Measurements from ENCODE around the gene PSEN1. TPM values are rescaled to one million over a fixed set of nuclear protein-coding genes. Genes with fewer than 3 reads are reported as not detected.
A peak's percentile ranks its signal among the peaks of the same experiment; 100 is the strongest.

Gene PSEN1
- total RNA-seq, 1 experiment from 2014 or later: 49.9 TPM

GRCh38 chr14:73244541-73245290 is 108.4 kb downstream of the PSEN1 start:
- Histone ChIP-seq H3K18ac (ENCODE audit: insufficient read length, low read depth, low read length) (no peak overlapping the region), H3T11ph (ENCODE audit: low read length) (no peak overlapping the region), H3K9ac (ENCODE audit: extremely low read depth, insufficient read length, low read length) (no peak overlapping the region), H2BK15ac (ENCODE audit: low read depth, low read length) (no peak overlapping the region), H4K5ac (ENCODE audit: insufficient read length, low read depth, low read length) (no peak overlapping the region), H3K79me1 (ENCODE audit: insufficient read depth, low read depth, low read length, poor library complexity, severe bottlenecking) (no peaks in the 10 kb centered on the region), H3K27me3 (ENCODE audit: insufficient read depth, low read length) (peaks cover 3% of the 10 kb centered on the region; the same call in 1 of the 2 replicates), H3K23ac (ENCODE audit: insufficient read length, low read depth, low read length) (no peak overlapping the region), H2BK5ac (ENCODE audit: insufficient read length, low read length) (no peak overlapping the region), H3K4me2 (ENCODE audit: insufficient read depth, insufficient read length, low read length) (peak overlapping the region; percentile 9), H2BK120ac (ENCODE audit: low read depth, low read length, poor library complexity, severe bottlenecking) (no peak overlapping the region), H4K91ac (ENCODE audit: insufficient read length, low read depth, low read length) (no peak overlapping the region), H4K20me1 (ENCODE audit: control insufficient read depth, insufficient read depth, insufficient read length) (no peaks in the 10 kb centered on the region), H3K56ac (ENCODE audit: insufficient read length, low read depth, low read length) (no peak overlapping the region), H4K8ac (replicated peaks; ENCODE audit: insufficient read length, low read depth, low read length) (no peak overlapping the region), H3K23me2 (ENCODE audit: insufficient read length, low read depth, low read length, poor library complexity, severe bottlenecking) (no peaks in the 10 kb centered on the region), H3K27ac (ENCODE audit: insufficient read length, low read depth, low read length) (no peak overlapping the region), H2AFZ (ENCODE audit: low read length) (no peak overlapping the region), H3K9me3 (ENCODE audit: control insufficient read depth, low read depth, low read length) (no peaks in the 10 kb centered on the region), H3K14ac (ENCODE audit: insufficient read depth, low read length) (no peak overlapping the region), H3K79me2 (ENCODE audit: insufficient read depth, low read length) (no peaks in the 10 kb centered on the region), H2BK20ac (ENCODE audit: low read depth, low read length, poor library complexity, severe bottlenecking) (no peak overlapping the region), H3K4ac (ENCODE audit: low read depth, low read length) (no peak overlapping the region), H2BK12ac (ENCODE audit: insufficient read length, low read depth, low read length) (no peak overlapping the region), H2AK5ac (ENCODE audit: insufficient read length, low read length) (no peak overlapping the region), H3K4me1 (ENCODE audit: insufficient read depth, low read length) (no peaks in the 10 kb centered on the region)
- Mint-ChIP-seq H3K9me3 (no peaks in the 10 kb centered on the region; a peak in 1 of 5 replicates), H3K27me3 (ENCODE audit: low read depth) (peaks cover 31% of the 10 kb centered on the region), H3K4me1 (peaks cover 10 to 17% of the 10 kb centered on the region in 2 experiments), H3K4me3 (no peak overlapping the region), H3K36me3 (ENCODE audit: insufficient read depth in 1 of 3, low read depth in 3 of 3) (peaks cover 0 to 11% (median 3%) of the 10 kb centered on the region in 3 experiments; a peak in 3 of 7 replicates), H3K27ac (peak overlapping the region in 1 of 3 experiments; percentile 55; a peak in 1 of 7 replicates)
- no peak for DNase-seq
- no peak for TF ChIP-seq CTCF (conservative IDR thresholded peaks at IDR 0.05)
- WGBS (ENCODE audit: extremely low coverage, insufficient read length, low lambda C conversion rate): no CpG with 5 or more reads among the region's 14 CpGs
